Measurements from ENCODE around the gene HACE1.
A peak's percentile ranks its signal among the peaks of the same experiment; 100 is the strongest.

- peak; percentile 59; the same call in 1 of the 2 replicates for TF ChIP-seq CTCF (IDR thresholded peaks at IDR 0.05)
- no peak for TF ChIP-seq TCF7L2 (IDR thresholded peaks at IDR 0.05; ENCODE audit: low read depth, low read length)
- TF ChIP-seq, protein P1, sequence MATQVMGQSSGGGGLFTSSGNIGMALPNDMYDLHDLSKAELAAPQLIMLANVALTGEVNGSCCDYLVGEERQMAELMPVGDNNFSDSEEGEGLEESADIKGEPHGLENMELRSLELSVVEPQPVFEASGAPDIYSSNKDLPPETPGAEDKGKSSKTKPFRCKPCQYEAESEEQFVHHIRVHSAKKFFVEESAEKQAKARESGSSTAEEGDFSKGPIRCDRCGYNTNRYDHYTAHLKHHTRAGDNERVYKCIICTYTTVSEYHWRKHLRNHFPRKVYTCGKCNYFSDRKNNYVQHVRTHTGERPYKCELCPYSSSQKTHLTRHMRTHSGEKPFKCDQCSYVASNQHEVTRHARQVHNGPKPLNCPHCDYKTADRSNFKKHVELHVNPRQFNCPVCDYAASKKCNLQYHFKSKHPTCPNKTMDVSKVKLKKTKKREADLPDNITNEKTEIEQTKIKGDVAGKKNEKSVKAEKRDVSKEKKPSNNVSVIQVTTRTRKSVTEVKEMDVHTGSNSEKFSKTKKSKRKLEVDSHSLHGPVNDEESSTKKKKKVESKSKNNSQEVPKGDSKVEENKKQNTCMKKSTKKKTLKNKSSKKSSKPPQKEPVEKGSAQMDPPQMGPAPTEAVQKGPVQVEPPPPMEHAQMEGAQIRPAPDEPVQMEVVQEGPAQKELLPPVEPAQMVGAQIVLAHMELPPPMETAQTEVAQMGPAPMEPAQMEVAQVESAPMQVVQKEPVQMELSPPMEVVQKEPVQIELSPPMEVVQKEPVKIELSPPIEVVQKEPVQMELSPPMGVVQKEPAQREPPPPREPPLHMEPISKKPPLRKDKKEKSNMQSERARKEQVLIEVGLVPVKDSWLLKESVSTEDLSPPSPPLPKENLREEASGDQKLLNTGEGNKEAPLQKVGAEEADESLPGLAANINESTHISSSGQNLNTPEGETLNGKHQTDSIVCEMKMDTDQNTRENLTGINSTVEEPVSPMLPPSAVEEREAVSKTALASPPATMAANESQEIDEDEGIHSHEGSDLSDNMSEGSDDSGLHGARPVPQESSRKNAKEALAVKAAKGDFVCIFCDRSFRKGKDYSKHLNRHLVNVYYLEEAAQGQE (IDR thresholded peaks at IDR 0.05; ENCODE audit: insufficient read depth in 1 of 2, low read depth in 2 of 2, low read length in 1 of 2): no peak
Observed at GRCh38 chr6:104771258-104771832, 88.4 kb downstream of the HACE1 start.
